ENCODE results near the gene PCYT2. TPM values are rescaled to one million over a fixed set of nuclear protein-coding genes. Genes with fewer than 3 reads are reported as not detected.

The PCYT2 gene
- total RNA-seq, 1 donor from 2014 or later: 33.2 TPM

GRCh38 chr17:81859906-81860755 lies 51.1 kb downstream of the PCYT2 start, which contains the start of gene P4HB:
P4HB (minus strand) TSS chr17:81860535; CDS start chr17:81860471, 64 bp downstream.
- TF ChIP-seq CTCF (IDR thresholded peaks at IDR 0.05): no peak
- Mint-ChIP-seq H3K27ac (ENCODE audit: unreplicated experiment) (peak within 1 kb of the TSS; percentile 93), H3K9me3 (ENCODE audit: unreplicated experiment) (no peaks in the 10 kb centered on the region), H3K4me1 (ENCODE audit: unreplicated experiment) (peaks cover 42% of the 10 kb centered on the region), H3K27me3 (ENCODE audit: unreplicated experiment) (no peaks in the 10 kb centered on the region), H3K4me3 (ENCODE audit: unreplicated experiment) (peak within 1 kb of the TSS; percentile 93), H3K36me3 (ENCODE audit: unreplicated experiment) (peaks cover 19% of the 10 kb centered on the region)
- no peak for DNase-seq (ENCODE audit: extremely low spot score, unreplicated experiment)

GRCh38 chr17:81858967-81859905 lies 52.0 kb downstream of the PCYT2 start:
- Mint-ChIP-seq H3K27ac (ENCODE audit: unreplicated experiment) (peak overlapping the region; percentile 87), H3K36me3 (ENCODE audit: unreplicated experiment) (peaks cover 19% of the 10 kb centered on the region)

GRCh38 chr17:81858170-81858966 lies 52.8 kb downstream of the PCYT2 start:
- peaks cover 39% of the 10 kb centered on the region for H3K4me1 Mint-ChIP-seq (ENCODE audit: unreplicated experiment)
- H3K27ac Mint-ChIP-seq (ENCODE audit: unreplicated experiment): no peak overlapping the region
- no peaks in the 10 kb centered on the region for H3K9me3 Mint-ChIP-seq (ENCODE audit: unreplicated experiment)
- H3K36me3 Mint-ChIP-seq (ENCODE audit: unreplicated experiment): peaks cover 23% of the 10 kb centered on the region
- TF ChIP-seq CTCF (IDR thresholded peaks at IDR 0.05): no peak
- DNase-seq (ENCODE audit: extremely low spot score, unreplicated experiment): no peak
- no peaks in the 10 kb centered on the region for H3K27me3 Mint-ChIP-seq (ENCODE audit: unreplicated experiment)
- H3K4me3 Mint-ChIP-seq (ENCODE audit: unreplicated experiment): peak overlapping the region; percentile 93

More at GRCh38 chr17:81858967-81859905, 52.0 kb downstream of the PCYT2 start:
- peaks cover 42% of the 10 kb centered on the region for H3K4me1 Mint-ChIP-seq (ENCODE audit: unreplicated experiment)
- no peaks in the 10 kb centered on the region for H3K9me3 Mint-ChIP-seq (ENCODE audit: unreplicated experiment)
- no peak for DNase-seq (ENCODE audit: extremely low spot score, unreplicated experiment)
- no peaks in the 10 kb centered on the region for H3K27me3 Mint-ChIP-seq (ENCODE audit: unreplicated experiment)
- TF ChIP-seq CTCF (IDR thresholded peaks at IDR 0.05): no peak
- peak overlapping the region; percentile 93 for H3K4me3 Mint-ChIP-seq (ENCODE audit: unreplicated experiment)

GRCh38 chr17:81854974-81855774 lies 56.0 kb downstream of the PCYT2 start:
- Mint-ChIP-seq H3K4me3 (ENCODE audit: unreplicated experiment) (no peak overlapping the region), H3K27ac (ENCODE audit: unreplicated experiment) (no peak overlapping the region), H3K4me1 (ENCODE audit: unreplicated experiment) (peaks cover 25% of the 10 kb centered on the region), H3K27me3 (ENCODE audit: unreplicated experiment) (no peaks in the 10 kb centered on the region), H3K36me3 (ENCODE audit: unreplicated experiment) (peaks cover 34% of the 10 kb centered on the region), H3K9me3 (ENCODE audit: unreplicated experiment) (no peaks in the 10 kb centered on the region)
- DNase-seq (ENCODE audit: extremely low spot score, unreplicated experiment): no peak
- no peak for TF ChIP-seq CTCF (IDR thresholded peaks at IDR 0.05)

Data from osteocyte (in vitro differentiated cells).